Measurements from ENCODE around the gene NFIB.

Gene NFIB

DNA sequence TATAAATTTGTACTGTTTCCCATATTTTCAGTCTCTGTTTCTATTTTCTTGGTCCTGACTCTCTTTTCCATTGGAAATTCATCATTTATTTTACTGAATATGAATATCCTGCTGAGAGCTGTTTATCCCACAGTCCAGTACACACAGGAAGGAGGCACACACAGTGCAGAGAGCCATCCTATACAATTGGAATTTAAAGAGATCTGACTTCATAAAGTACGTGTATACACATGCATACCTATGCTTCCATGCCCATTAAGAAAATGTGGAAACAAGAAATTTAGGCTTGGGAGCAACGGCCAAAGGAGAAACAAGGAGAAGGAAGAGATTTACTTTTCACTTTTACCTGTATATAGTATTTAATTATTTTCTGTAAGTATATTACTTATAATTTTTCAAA lies 99.2 kb downstream of the NFIB start:
- DNase-seq (ENCODE audit: insufficient read length, low spot score) (no peak), FAIRE-seq (no peak)
- TF ChIP-seq, protein P1, sequence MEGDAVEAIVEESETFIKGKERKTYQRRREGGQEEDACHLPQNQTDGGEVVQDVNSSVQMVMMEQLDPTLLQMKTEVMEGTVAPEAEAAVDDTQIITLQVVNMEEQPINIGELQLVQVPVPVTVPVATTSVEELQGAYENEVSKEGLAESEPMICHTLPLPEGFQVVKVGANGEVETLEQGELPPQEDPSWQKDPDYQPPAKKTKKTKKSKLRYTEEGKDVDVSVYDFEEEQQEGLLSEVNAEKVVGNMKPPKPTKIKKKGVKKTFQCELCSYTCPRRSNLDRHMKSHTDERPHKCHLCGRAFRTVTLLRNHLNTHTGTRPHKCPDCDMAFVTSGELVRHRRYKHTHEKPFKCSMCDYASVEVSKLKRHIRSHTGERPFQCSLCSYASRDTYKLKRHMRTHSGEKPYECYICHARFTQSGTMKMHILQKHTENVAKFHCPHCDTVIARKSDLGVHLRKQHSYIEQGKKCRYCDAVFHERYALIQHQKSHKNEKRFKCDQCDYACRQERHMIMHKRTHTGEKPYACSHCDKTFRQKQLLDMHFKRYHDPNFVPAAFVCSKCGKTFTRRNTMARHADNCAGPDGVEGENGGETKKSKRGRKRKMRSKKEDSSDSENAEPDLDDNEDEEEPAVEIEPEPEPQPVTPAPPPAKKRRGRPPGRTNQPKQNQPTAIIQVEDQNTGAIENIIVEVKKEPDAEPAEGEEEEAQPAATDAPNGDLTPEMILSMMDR (IDR thresholded peaks at IDR 0.05; ENCODE audit: insufficient read depth, missing control alignments) = no peak

DNA sequence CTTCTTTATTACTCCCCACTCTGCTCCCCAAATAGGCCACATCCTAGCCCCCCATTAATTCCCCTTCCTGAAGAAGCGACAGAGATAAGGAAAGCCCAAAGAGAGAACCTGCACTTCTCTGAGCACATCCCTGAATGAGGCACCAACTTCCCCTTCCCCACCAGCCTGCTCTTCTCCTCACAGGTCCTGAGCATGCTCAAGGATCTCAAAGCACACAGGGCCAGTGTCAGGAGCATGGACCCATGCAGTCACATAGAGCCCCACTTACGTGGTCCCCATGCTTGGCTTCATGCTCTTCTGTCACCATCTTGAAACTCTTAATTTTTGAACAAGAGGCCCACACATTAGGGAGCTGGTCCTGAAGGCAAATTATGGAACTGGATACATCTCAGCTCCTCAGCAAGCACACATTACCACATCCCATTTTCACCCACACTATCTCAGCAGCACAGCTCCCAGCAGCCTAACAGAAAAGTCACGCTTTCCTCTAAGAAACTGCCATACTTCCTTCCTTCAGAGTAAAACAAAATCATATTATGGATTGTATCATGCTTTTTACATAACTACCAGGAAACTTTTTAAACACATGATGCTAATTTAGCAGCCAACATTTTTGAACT lies 99.8 kb downstream of the NFIB start:
- TF ChIP-seq, protein P1 (IDR thresholded peaks at IDR 0.05; ENCODE audit: insufficient read depth, missing control alignments) = no peak
- no peak for FAIRE-seq
- no peak for DNase-seq (ENCODE audit: insufficient read length, low spot score)

DNA sequence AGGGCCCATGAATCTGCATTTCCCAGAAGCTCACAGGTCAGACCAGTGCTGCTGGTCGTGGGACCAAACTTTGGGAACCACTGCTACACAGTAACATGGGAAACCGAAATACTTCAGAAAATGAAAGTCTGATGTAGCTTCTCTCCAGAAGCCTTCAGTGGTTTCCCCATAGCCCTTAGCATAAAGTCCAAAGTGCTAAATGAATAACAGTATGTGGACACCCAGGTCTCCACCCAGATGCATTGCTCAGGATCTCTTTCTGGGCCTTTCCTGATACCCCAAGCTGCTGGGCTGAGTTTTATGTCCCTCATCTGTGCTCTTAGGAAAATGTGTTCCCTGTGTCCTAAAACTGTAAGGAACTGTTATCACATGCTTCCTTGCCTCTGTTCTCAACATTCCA lies 100.4 kb downstream of the NFIB start:
- FAIRE-seq (no peak), DNase-seq (ENCODE audit: insufficient read length, low spot score) (no peak)
- TF ChIP-seq, protein P1 (IDR thresholded peaks at IDR 0.05; ENCODE audit: insufficient read depth, missing control alignments) = no peak

DNA sequence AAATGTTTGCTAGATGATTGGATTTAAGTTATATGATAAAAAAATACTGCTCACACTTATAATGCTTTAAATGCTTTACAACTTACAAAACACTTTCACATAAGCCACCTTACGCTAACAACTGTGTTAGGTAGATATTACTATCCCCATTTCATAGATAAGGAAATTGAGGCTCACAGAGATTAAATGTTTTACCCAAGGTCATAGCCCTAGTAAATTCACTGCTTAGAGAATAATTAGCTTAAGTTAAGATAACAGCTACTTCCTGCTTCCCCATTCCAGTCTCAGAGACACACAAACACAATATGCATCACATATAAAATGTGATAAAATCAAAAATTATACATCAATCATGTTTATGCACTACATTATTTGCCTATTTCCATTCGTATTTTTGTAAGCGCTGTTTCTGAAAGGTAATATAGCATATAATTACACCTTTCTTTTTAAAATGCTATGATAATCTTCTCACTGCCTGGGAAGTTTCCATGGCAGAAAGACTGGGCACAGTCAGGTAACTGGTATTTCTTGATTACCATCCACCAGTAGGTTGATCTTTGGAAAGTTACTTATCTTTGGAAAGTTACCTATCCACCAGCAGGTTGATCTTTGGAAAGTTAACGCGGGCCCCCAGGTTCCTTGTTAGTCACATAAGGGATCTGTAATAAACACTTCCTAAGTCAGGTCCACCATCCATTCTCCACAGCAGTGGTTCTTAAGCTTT lies 101.1 kb downstream of the NFIB start:
- FAIRE-seq = no peak
- DNase-seq (ENCODE audit: insufficient read length, low spot score) = no peak
- TF ChIP-seq, protein P1 (IDR thresholded peaks at IDR 0.05; ENCODE audit: insufficient read depth, missing control alignments) = no peak

DNA sequence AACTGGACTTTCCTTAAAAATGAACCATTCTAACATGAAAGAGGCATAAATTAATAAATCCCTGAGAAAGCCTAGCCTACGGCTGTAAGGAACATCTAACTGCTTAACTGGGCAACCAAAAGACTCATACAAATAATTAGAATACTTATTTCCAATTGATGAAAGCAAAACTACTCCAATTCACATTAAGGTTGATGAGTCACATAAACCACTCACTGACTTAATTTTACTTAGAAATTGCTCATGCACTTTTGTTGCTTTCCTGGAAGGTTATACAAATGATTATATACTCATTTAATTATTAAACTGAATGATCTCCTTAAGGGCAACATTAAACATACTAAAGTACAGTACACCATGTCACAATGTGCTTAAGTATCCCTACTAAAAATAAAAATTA lies 101.9 kb downstream of the NFIB start:
- DNase-seq (ENCODE audit: insufficient read length, low spot score) (no peak), FAIRE-seq (no peak)
- TF ChIP-seq, protein P1 (IDR thresholded peaks at IDR 0.05; ENCODE audit: insufficient read depth, missing control alignments) = no peak

DNA sequence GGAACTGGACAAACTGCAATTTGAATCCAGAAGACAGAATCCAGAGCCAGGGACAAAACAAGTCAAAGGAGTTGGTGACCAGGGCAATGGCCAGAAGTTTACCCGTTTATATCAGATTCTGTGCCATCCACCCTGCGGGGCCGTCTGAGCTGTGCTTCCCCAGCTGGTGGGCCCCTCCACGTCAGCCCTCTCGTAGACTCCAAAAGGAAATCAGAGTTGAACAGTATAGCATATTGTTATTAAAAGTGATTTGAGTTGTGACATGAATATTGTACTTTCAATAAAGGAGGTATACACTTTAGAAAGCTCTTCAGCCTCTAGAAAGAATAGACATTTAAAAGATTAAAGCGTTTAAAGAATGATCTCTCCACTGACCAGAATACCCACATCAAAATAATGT lies 102.4 kb downstream of the NFIB start:
- DNase-seq (ENCODE audit: insufficient read length, low spot score) = no peak
- FAIRE-seq = no peak
- TF ChIP-seq, protein P1 (IDR thresholded peaks at IDR 0.05; ENCODE audit: insufficient read depth, missing control alignments) = no peak

DNA sequence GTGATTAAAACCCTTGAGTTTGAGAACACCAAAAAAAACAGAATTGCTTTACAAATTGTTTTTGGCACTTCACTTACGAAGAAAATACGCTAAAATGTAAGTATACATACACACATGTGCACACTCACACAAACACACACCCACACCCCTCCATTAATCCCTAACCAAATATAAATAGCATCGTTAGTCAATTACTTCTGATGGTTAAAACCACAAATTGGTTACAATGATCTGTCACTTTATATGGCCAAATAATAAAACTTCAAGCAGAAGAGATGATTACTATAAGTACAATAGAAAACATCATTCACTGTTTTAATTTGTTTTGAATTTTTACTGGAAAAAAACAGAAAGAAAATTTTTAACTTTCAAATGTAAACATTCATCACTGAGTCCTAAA lies 103.5 kb downstream of the NFIB start:
- FAIRE-seq (no peak), DNase-seq (ENCODE audit: insufficient read length, low spot score) (no peak)
- TF ChIP-seq, protein P1 (IDR thresholded peaks at IDR 0.05; ENCODE audit: insufficient read depth, missing control alignments) = no peak

Data from D721Med (cell line).